Body of pancreas (tissue), 4 donors: Measurements from ENCODE around the gene DR1.

Source experiments
- CTCF ChIP-seq, 7 experiments: fragments of 450-650 bp in 4 of 7; fragments of 200-600 bp in 3 of 7; sonication (generic) in 3 of 7; IDR thresholded peaks; one replicate each; pipeline ENCODE4 v1.5.1; 2016 to 2019; ENCODE audit warnings: antibody characterized with exemption in 7 of 7
- POLR2A ChIP-seq, 3 donors: fragments of 450-650 bp; IDR thresholded peaks; one replicate each; pipeline ENCODE4 v1.6.1; 2016; ENCODE audit warnings: antibody characterized with exemption in 3 of 3, mild to moderate bottlenecking in 2 of 3

- TF ChIP-seq CTCF (IDR thresholded peaks at IDR 0.05) (no peak), POLR2A (IDR thresholded peaks at IDR 0.05) (no peak)
Measured at GRCh38 chr1:93332368-93332767, 13.3 kb upstream of the DR1 start.
